Testis (tissue), 3 donors: ENCODE data around the gene PGAP1. TPM values are rescaled to one million over a fixed set of nuclear protein-coding genes. Genes with fewer than 3 reads are reported as not detected.

Experiments used
- DNase-seq: peaks from one replicate; pipeline ENCODE4 v3.0.0-alpha.2; 2019
- H3K27ac ChIP-seq, 2 donors: fragments of 200-600 bp; sonication (generic); one replicate each; pipeline ENCODE4 v1.5.1; 2019
- H3K27me3 ChIP-seq: fragments of 200-600 bp; sonication (generic); one replicate; pipeline ENCODE4 v1.5.1; 2019
- H3K36me3 ChIP-seq: fragments of 200-600 bp; sonication (generic); one replicate; pipeline ENCODE4 v1.5.1; 2017; ENCODE audit warnings: low read depth; ENCODE audit errors: missing control alignments
- H3K4me1 ChIP-seq: fragments of 200-600 bp; sonication (generic); one replicate; pipeline ENCODE4 v1.5.1; 2019
- H3K4me3 ChIP-seq, 2 donors: fragments of 200-600 bp; sonication (generic); one replicate each; pipeline ENCODE4 v1.5.1; 2017 to 2019
- H3K9me3 ChIP-seq: fragments of 200-600 bp; sonication (generic); one replicate; pipeline ENCODE4 v1.5.1; 2017
- POLR2A ChIP-seq: fragments of 450-650 bp; IDR thresholded peaks from one replicate; pipeline ENCODE4 v1.6.1; 2017; ENCODE audit warnings: antibody characterized with exemption, mild to moderate bottlenecking, moderate library complexity
- WGBS, 2 donors: methylation state at CpG; one replicate each; pipeline ENCODE4 v1.1.5; 2018; 5-methylcytosine and 5-hydroxymethylcytosine counted together
- intact Hi-C: fragments of 100-400 bp; cut with DNase I; formaldehyde crosslinking; loops from one replicate; pipeline ENCODE4 v1.15.1; 2023; ENCODE audit warnings: low total_unique reads
- polyA plus RNA-seq: library from polyadenylated mRNA; stranded (reverse); fragments of 350-450 nt; fragmentation: Illumina TruSeq; extraction: RNeasy Lipid Tissue Mini Kit (QIAGEN cat#74804); gene quantifications from one replicate; pipeline ENCODE4 v1.2.3, GENCODE V29; 2014; ENCODE audit warnings: low read depth, low replicate concordance; ENCODE audit not compliant: insufficient read depth
- total RNA-seq, 2 donors: library from RNA; depleted of rRNA; stranded (reverse); fragments of >200 nt; gene quantifications; one replicate each; pipeline ENCODE4 v1.2.3, GENCODE V29; 2016
- TF ChIP-seq, protein P1 (sequence below), 3 experiments: fragments of 450-650 bp in 2 of 3; fragments of 200-600 bp in 1 of 3; sonication (generic) in 1 of 3; IDR thresholded peaks; one replicate each; pipeline ENCODE4 v1.5.1; 2016 to 2019; ENCODE audit warnings: antibody characterized with exemption in 3 of 3, mild to moderate bottlenecking in 2 of 3, moderate library complexity in 1 of 3

The PGAP1 gene
- total and polyA plus RNA-seq, 3 donors from 2014 or later = 6.7 to 10.9 (median 7.7) TPM

DNA sequence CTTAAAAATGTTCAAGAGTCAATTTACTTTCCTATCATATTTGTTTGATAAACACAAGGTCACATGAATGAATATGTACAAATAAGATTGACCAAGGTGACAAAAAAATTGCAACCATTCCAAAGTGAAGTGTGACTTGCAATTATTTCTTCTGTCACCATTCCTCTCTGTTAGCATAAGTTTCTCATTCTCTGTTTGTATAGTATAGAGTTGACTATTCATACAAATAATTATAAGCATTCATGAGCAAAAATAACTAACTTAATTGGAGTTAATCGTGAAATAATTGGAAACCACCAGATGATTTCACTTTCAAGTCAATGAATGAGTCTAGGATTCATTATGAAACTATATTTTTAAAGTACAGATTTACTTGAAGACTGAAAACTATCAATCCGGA is 42.1 kb downstream of the PGAP1 start:
- TF ChIP-seq POLR2A = no peak
- TF ChIP-seq, protein P1, sequence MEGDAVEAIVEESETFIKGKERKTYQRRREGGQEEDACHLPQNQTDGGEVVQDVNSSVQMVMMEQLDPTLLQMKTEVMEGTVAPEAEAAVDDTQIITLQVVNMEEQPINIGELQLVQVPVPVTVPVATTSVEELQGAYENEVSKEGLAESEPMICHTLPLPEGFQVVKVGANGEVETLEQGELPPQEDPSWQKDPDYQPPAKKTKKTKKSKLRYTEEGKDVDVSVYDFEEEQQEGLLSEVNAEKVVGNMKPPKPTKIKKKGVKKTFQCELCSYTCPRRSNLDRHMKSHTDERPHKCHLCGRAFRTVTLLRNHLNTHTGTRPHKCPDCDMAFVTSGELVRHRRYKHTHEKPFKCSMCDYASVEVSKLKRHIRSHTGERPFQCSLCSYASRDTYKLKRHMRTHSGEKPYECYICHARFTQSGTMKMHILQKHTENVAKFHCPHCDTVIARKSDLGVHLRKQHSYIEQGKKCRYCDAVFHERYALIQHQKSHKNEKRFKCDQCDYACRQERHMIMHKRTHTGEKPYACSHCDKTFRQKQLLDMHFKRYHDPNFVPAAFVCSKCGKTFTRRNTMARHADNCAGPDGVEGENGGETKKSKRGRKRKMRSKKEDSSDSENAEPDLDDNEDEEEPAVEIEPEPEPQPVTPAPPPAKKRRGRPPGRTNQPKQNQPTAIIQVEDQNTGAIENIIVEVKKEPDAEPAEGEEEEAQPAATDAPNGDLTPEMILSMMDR (IDR thresholded peaks at IDR 0.05) = no peak
- no peak overlapping the region for H3K4me3 ChIP-seq
- H3K4me1 ChIP-seq = no peaks in the 10 kb centered on the region
- intact Hi-C loops = no loop called here
- 89 to 94% methylated on average over 2 of the region's 2 CpGs for WGBS, 2 donors
- no peaks in the 10 kb centered on the region for H3K9me3 ChIP-seq
- DNase-seq = no peak
- H3K27me3 ChIP-seq = no peaks in the 10 kb centered on the region
- H3K36me3 ChIP-seq = no peaks in the 10 kb centered on the region
- no peak overlapping the region for H3K27ac ChIP-seq

DNA sequence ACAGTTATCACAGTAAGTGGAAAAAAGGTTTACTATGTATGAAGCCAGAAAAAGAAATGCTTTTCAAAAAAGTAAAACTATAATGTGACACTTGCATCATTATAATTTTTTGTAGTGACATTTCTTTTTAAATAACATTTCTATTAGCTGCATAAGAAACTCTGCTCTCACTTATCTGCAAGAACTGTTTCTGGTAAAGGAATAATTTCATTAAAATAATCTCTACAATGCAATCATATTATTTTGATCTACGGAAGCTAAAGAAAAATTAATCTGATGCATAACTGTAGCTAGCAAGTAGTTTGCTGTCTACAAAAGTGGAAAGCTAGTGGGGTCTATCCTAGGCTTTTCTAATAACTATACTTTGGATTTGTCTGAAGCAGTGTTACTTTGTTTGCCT is 50.1 kb downstream of the PGAP1 start:
- intact Hi-C loops = no loop called here
- Histone ChIP-seq H3K9me3 (no peaks in the 10 kb centered on the region), H3K4me3 (no peak overlapping the region), H3K4me1 (no peaks in the 10 kb centered on the region), H3K36me3 (no peaks in the 10 kb centered on the region), H3K27ac (no peak overlapping the region), H3K27me3 (no peaks in the 10 kb centered on the region)
- no peak for TF ChIP-seq POLR2A
- TF ChIP-seq, protein P1 (IDR thresholded peaks at IDR 0.05) = no peak
- 88 to 96% methylated on average over 1 of the region's 1 CpG for WGBS, 2 donors
- DNase-seq = no peak

DNA sequence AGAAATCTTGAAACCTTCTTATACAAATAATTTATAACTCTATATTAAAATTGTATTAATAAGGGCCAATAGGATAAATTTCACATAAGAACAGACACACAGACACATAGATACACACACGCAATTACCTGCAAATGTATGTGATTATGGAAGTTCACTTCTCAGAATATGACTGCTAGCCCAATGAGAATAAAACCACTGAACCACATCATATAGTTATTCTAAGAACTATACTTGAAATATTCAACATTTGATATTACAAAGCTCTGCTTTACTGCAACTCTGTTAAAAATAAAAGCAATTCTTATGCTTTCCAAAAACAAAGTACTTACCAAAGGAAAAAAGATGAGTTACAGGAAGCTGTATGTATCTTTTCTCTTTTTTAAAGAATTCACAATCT is 51.1 kb downstream of the PGAP1 start:
- Histone ChIP-seq H3K4me1 (no peaks in the 10 kb centered on the region), H3K9me3 (no peaks in the 10 kb centered on the region), H3K27me3 (no peaks in the 10 kb centered on the region), H3K27ac (no peak overlapping the region), H3K36me3 (no peaks in the 10 kb centered on the region), H3K4me3 (no peak overlapping the region)
- TF ChIP-seq, protein P1 (IDR thresholded peaks at IDR 0.05) = no peak
- no peak for TF ChIP-seq POLR2A
- intact Hi-C loops = no loop called here
- 87 to 94% methylated on average over 1 of the region's 1 CpG for WGBS, 2 donors
- no peak for DNase-seq

DNA sequence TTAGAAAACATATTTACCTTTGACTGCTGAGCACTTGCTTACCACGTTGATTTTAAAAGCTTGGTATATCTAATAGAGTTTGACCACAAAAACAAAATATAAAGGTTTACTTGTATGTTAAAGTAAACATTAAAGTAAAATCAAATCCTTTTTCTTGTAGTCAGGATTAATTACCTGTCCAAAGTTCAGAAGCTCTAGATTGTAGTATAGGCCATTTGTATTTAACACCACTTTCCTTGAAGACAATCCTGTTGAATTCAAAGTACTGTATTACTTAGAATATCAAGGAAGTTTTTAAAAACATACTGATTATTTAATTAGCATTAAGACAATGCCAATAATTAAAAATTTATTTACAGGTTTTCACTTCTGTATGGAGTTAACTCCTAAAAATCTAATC is 53.0 kb downstream of the PGAP1 start:
- Histone ChIP-seq H3K27ac (no peak overlapping the region), H3K4me3 (no peak overlapping the region), H3K27me3 (no peaks in the 10 kb centered on the region), H3K9me3 (no peaks in the 10 kb centered on the region), H3K4me1 (no peaks in the 10 kb centered on the region), H3K36me3 (no peaks in the 10 kb centered on the region)
- no peak for DNase-seq
- no peak for TF ChIP-seq POLR2A
- TF ChIP-seq, protein P1 (IDR thresholded peaks at IDR 0.05) = no peak
- 93 to 100% methylated on average over 1 of the region's 1 CpG for WGBS, 2 donors
- intact Hi-C loops = no loop called here

DNA sequence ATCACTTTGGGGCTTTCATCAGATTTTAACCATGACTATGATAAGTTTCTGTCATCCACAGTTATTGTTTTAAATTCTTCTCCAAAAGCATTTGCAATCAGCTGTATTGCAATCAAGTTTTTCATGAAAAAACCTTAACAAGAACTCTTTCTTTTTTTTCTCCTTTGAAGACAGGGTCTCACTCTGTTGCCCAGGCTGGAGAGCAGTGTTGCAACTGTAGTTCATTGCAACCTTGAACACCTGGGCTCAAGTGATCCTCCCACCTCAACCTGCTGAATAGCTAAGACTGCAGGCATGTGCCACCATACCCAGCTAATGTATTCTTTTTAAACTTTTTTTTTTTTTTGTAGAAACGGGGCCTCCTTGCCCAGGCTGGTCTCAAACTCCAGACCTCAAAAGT is 71.9 kb downstream of the PGAP1 start:
- Histone ChIP-seq H3K27me3 (no peaks in the 10 kb centered on the region), H3K27ac (no peak overlapping the region), H3K4me1 (no peaks in the 10 kb centered on the region), H3K4me3 (no peak overlapping the region), H3K9me3 (no peaks in the 10 kb centered on the region), H3K36me3 (no peaks in the 10 kb centered on the region)
- 80 to 85% methylated on average over 1 of the region's 1 CpG for WGBS, 2 donors
- DNase-seq = no peak
- TF ChIP-seq, protein P1 (IDR thresholded peaks at IDR 0.05) = no peak
- no peak for TF ChIP-seq POLR2A
- intact Hi-C loops = no loop called here
